Glutamatergic neuron (in vitro differentiated cells): ENCODE measurements around the gene VEZF1. TPM values are rescaled to one million over a fixed set of nuclear protein-coding genes. Genes with fewer than 3 reads are reported as not detected.
A peak's percentile ranks its signal among the peaks of the same experiment; 100 is the strongest.
"Not testable (repeated sequence)": the region's sequence is repeated elsewhere in the genome, so short reads cannot be mapped to it uniquely, and the experiment has no call there.

ENCODE experiments used
- DNase-seq: peaks from one replicate; pipeline ENCODE4 v3.0.0; 2022
- H3K27ac Mint-ChIP-seq: one replicate; pipeline ENCODE4 v1.8.0; 2020; ENCODE audit warnings: mild to moderate bottlenecking, mixed read lengths, inconsistent platforms; ENCODE audit not compliant: unreplicated experiment
- H3K27me3 Mint-ChIP-seq: one replicate; pipeline ENCODE4 v1.8.0; 2020; ENCODE audit warnings: mild to moderate bottlenecking, moderate library complexity, mixed read lengths, inconsistent platforms; ENCODE audit not compliant: unreplicated experiment
- H3K36me3 Mint-ChIP-seq: one replicate; pipeline ENCODE4 v1.8.0; 2020; ENCODE audit warnings: mild to moderate bottlenecking, mixed read lengths, inconsistent platforms; ENCODE audit not compliant: unreplicated experiment
- H3K4me1 Mint-ChIP-seq: one replicate; pipeline ENCODE4 v1.8.0; 2020; ENCODE audit warnings: mild to moderate bottlenecking, low read depth, mixed read lengths, inconsistent platforms; ENCODE audit not compliant: unreplicated experiment
- H3K4me3 Mint-ChIP-seq: one replicate; pipeline ENCODE4 v1.8.0; 2020; ENCODE audit warnings: mild to moderate bottlenecking, mixed read lengths, inconsistent platforms; ENCODE audit not compliant: unreplicated experiment
- H3K9me3 Mint-ChIP-seq: one replicate; pipeline ENCODE4 v1.8.0; 2020; ENCODE audit warnings: mild to moderate bottlenecking, moderate library complexity, mixed read lengths, inconsistent platforms; ENCODE audit not compliant: unreplicated experiment
- total RNA-seq: library from RNA; stranded (reverse); fragmentation: NEBNext Ultra II Directional; extraction: Animal tissue kit (Norgen Biotek cat#: 25700); gene quantifications from one replicate; pipeline ENCODE4 v1.2.1, GENCODE V29; 2021; ENCODE audit not compliant: unreplicated experiment
- TF ChIP-seq, protein P1 (sequence below): fragments of 200-600 bp; sonication (generic); IDR thresholded peaks from one replicate; pipeline ENCODE4 v1.5.0; 2021; ENCODE audit not compliant: partially characterized antibody, unreplicated experiment

Gene VEZF1
- total RNA-seq, 1 donor from 2014 or later = 88.3 TPM

DNA sequence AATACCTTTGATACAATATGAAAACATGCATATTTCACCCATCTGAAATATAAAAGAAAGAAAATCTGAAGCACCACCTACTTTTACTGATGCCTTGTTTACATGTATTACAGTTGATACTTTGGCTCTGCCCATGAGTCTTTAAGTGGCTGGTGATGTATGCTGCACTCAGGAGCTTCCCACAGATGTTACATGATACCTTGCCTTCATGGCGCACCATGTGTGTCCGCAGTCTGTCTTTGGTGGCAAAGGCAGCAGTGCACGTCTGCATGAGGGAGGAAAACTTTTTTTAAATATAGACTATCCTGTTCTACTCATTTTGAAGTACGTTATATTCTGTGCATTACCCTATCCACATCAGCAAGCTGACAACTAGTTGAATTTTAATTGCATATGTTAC, 7.5 kb downstream of the VEZF1 start:
- peaks cover 41% of the 10 kb centered on the region for H3K4me1 Mint-ChIP-seq
- no peaks in the 10 kb centered on the region for H3K36me3 Mint-ChIP-seq

DNA sequence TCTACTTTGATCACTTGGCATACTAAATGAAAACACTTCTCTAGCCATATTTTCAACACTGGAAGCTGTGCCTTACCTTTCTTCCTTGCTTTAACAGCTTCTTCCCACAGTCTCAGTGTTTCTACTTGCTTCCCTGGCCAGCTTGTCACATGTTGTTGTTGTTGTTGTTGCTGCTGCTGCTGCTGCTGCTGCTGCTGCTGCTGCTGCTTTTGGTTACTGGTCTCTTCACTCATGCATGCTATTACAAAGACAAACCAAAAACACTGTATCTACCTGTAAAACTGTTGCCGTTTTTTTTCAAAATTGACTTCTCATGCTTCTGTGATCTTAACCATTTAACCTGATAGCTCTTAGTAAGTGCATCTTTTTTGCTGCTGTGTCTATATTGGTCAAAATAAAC, 9.0 kb downstream of the VEZF1 start:
- Mint-ChIP-seq H3K36me3 (peaks cover 4% of the 10 kb centered on the region), H3K4me1 (peaks cover 26% of the 10 kb centered on the region), H3K27me3 (peaks cover 4% of the 10 kb centered on the region), H3K4me3 (no peak overlapping the region), H3K27ac (no peak overlapping the region), H3K9me3 (no peaks in the 10 kb centered on the region)
- TF ChIP-seq, protein P1, sequence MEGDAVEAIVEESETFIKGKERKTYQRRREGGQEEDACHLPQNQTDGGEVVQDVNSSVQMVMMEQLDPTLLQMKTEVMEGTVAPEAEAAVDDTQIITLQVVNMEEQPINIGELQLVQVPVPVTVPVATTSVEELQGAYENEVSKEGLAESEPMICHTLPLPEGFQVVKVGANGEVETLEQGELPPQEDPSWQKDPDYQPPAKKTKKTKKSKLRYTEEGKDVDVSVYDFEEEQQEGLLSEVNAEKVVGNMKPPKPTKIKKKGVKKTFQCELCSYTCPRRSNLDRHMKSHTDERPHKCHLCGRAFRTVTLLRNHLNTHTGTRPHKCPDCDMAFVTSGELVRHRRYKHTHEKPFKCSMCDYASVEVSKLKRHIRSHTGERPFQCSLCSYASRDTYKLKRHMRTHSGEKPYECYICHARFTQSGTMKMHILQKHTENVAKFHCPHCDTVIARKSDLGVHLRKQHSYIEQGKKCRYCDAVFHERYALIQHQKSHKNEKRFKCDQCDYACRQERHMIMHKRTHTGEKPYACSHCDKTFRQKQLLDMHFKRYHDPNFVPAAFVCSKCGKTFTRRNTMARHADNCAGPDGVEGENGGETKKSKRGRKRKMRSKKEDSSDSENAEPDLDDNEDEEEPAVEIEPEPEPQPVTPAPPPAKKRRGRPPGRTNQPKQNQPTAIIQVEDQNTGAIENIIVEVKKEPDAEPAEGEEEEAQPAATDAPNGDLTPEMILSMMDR = no peak
- DNase-seq = no peak

More for the DNA sequence above, 7.5 kb downstream of the VEZF1 start:
- H3K9me3 Mint-ChIP-seq = no peaks in the 10 kb centered on the region
- H3K4me3 Mint-ChIP-seq = peak overlapping the region; percentile 14
- H3K27me3 Mint-ChIP-seq = peaks cover 4% of the 10 kb centered on the region
- DNase-seq = no peak
- TF ChIP-seq, protein P1 = no peak
- no peak overlapping the region for H3K27ac Mint-ChIP-seq

DNA sequence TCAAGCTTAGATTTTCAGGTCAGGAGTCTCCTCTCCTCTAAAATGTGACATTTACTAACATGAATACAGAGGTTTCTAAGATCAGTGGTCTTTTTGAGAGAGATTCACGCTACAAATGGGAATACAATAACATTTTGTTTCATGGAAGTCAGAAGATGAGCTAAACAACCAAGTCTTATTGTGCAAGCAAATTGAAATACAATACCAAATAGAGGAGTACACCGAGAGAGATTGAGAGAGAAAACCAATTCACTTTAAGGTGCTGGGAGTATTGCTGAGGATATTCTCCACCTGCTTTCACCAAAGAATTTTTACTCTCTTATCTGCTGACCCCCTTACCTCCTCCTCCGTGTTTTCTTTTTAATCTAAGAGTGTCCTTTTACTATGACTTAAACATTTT, 11.5 kb downstream of the VEZF1 start:
- H3K9me3 Mint-ChIP-seq = no peaks in the 10 kb centered on the region
- H3K27me3 Mint-ChIP-seq = peaks cover 4% of the 10 kb centered on the region
- no peak overlapping the region for H3K27ac Mint-ChIP-seq
- DNase-seq = no peak
- peaks cover 10% of the 10 kb centered on the region for H3K4me1 Mint-ChIP-seq
- TF ChIP-seq, protein P1 = no peak
- no peak overlapping the region for H3K4me3 Mint-ChIP-seq
- H3K36me3 Mint-ChIP-seq = peaks cover 4% of the 10 kb centered on the region

DNA sequence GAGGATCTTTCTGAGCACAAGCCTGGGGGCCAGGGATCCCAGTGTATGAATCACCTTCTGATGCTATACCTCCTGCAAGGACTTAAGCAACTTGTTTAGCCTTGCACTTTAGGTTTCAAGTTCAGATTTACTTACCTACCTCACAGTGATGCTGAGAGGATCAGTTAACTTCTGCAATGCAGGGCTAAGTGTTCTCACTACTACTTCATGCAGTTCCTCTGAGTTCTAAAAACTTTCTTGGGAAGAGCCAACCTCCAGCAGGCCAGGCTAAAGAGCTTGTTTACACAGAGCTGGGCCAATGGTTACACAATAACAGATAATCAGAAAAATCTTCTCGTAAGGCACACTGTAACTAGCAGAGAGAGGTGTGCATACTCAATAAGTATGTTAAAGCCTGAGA, 13.0 kb downstream of the VEZF1 start:
- H3K27ac Mint-ChIP-seq = no peak overlapping the region
- peaks cover 4% of the 10 kb centered on the region for H3K36me3 Mint-ChIP-seq
- DNase-seq = no peak
- peaks cover 4% of the 10 kb centered on the region for H3K27me3 Mint-ChIP-seq
- H3K4me1 Mint-ChIP-seq = no peaks in the 10 kb centered on the region
- H3K4me3 Mint-ChIP-seq = no peak overlapping the region
- H3K9me3 Mint-ChIP-seq = peaks cover 2% of the 10 kb centered on the region
- TF ChIP-seq, protein P1 = no peak

DNA sequence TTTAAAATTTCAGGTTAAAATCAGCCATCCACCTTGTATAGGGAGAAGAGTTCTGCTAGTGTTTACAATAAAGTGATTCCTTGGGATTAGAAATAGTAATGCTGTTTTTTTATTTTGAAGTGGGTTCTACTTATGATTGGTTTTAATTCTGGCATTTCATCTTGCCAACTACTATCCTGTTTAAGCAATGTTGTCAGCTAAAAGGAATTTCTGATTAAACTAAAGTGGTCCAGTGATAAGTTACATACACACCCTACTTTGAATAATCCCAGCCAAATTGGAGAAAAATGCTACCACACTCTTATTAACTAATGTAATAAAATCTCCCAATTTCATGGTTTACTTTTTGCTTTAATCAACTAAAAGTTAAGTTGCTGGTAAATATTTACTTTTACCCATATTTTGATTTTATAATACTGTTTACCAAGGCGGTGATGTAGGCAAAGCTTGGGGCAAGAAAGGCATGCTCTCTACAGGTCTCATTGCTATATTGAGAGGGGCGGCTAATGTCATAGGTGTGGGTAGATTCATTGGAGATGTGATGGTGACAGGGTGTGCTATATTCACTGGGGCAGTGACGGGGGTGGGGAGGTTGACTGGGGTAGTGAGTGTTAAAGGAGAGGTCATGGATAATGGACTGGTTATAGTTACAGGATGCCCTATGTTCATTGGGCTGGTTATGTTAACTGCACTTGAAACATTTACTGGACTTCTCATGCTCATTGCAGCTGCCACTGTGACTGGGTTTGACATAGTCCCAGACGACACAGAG, 13.8 kb downstream of the VEZF1 start:
- not testable (repeated sequence) for H3K27ac Mint-ChIP-seq, H3K36me3 Mint-ChIP-seq, H3K27me3 Mint-ChIP-seq, H3K4me1 Mint-ChIP-seq, H3K9me3 Mint-ChIP-seq, DNase-seq, H3K4me3 Mint-ChIP-seq
